ENCODE measurements around the gene SYNGAP1.

DNA sequence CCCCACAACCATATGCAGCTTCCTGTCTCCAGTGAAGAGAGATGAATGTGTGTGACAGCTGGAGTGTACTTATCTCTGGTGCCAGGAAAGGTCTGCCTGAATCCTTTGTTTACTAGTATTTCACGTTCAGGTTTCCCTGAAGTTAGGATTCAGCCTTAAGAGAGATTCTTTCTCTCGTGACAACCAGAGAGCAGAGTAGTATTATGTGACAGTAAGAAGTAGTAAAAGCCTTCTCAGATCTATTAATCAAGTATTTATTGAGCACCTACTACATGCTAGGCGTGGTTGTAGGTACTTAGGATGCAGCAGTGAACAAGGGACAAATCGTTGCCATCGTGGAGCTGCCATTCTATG, 27.3 kb upstream of the SYNGAP1 start:
- TF ChIP-seq POLR2AphosphoS5 (IDR thresholded peaks at IDR 0.05; ENCODE audit: low read depth, low read length) (no peak), SIN3A (IDR thresholded peaks at IDR 0.05; ENCODE audit: borderline replicate concordance, insufficient read depth, low read depth, low read length) (no peak), TCF7L2 (IDR thresholded peaks at IDR 0.05; ENCODE audit: low read depth, low read length) (no peak)
- TF ChIP-seq, protein P1, sequence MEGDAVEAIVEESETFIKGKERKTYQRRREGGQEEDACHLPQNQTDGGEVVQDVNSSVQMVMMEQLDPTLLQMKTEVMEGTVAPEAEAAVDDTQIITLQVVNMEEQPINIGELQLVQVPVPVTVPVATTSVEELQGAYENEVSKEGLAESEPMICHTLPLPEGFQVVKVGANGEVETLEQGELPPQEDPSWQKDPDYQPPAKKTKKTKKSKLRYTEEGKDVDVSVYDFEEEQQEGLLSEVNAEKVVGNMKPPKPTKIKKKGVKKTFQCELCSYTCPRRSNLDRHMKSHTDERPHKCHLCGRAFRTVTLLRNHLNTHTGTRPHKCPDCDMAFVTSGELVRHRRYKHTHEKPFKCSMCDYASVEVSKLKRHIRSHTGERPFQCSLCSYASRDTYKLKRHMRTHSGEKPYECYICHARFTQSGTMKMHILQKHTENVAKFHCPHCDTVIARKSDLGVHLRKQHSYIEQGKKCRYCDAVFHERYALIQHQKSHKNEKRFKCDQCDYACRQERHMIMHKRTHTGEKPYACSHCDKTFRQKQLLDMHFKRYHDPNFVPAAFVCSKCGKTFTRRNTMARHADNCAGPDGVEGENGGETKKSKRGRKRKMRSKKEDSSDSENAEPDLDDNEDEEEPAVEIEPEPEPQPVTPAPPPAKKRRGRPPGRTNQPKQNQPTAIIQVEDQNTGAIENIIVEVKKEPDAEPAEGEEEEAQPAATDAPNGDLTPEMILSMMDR (IDR thresholded peaks at IDR 0.05) = no peak
- TF ChIP-seq, protein P2, sequence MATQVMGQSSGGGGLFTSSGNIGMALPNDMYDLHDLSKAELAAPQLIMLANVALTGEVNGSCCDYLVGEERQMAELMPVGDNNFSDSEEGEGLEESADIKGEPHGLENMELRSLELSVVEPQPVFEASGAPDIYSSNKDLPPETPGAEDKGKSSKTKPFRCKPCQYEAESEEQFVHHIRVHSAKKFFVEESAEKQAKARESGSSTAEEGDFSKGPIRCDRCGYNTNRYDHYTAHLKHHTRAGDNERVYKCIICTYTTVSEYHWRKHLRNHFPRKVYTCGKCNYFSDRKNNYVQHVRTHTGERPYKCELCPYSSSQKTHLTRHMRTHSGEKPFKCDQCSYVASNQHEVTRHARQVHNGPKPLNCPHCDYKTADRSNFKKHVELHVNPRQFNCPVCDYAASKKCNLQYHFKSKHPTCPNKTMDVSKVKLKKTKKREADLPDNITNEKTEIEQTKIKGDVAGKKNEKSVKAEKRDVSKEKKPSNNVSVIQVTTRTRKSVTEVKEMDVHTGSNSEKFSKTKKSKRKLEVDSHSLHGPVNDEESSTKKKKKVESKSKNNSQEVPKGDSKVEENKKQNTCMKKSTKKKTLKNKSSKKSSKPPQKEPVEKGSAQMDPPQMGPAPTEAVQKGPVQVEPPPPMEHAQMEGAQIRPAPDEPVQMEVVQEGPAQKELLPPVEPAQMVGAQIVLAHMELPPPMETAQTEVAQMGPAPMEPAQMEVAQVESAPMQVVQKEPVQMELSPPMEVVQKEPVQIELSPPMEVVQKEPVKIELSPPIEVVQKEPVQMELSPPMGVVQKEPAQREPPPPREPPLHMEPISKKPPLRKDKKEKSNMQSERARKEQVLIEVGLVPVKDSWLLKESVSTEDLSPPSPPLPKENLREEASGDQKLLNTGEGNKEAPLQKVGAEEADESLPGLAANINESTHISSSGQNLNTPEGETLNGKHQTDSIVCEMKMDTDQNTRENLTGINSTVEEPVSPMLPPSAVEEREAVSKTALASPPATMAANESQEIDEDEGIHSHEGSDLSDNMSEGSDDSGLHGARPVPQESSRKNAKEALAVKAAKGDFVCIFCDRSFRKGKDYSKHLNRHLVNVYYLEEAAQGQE (IDR thresholded peaks at IDR 0.05; ENCODE audit: insufficient read depth in 1 of 2, low read depth in 2 of 2, low read length in 1 of 2) = no peak

Data from Panc1 (cell line).